ENCODE results near the gene CDK18. TPM values are rescaled to one million over a fixed set of nuclear protein-coding genes. Genes with fewer than 3 reads are reported as not detected.

The CDK18 gene
- total RNA-seq, 2 donors from 2014 or later: 0.28 to 0.71 TPM

DNA sequence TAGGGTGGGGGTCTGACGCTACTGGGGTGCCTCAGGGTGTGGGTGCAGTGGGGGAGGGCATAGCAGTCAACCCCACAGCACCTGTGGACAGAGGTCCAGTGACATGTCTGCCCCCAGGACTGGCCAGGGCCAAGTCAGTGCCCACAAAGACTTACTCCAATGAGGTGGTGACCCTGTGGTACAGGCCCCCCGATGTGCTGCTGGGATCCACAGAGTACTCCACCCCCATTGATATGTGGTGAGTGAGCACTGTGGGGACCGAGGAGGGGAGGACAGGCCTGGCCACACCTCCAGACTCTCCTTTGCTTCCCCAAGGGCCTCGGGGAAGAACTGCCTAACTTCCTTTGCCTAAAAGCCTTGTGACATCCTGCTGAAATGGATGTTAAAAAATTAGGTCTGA is 23.5 kb downstream of the CDK18 start:
- peaks cover 0 to 3% of the 10 kb centered on the region in 2 donors for H3K27me3 Mint-ChIP-seq
- DNase-seq (ENCODE audit: low spot score): no peak
- no peaks in the 10 kb centered on the region for H3K9me3 Mint-ChIP-seq
- no peak overlapping the region for H3K27ac Mint-ChIP-seq
- H3K36me3 Mint-ChIP-seq: no peaks in the 10 kb centered on the region
- no peak overlapping the region for H3K4me3 Mint-ChIP-seq
- ATAC-seq: no peak
- H3K4me1 Mint-ChIP-seq (ENCODE audit: low read depth in 2 of 2): peaks cover 4 to 7% of the 10 kb centered on the region in 2 donors

DNA sequence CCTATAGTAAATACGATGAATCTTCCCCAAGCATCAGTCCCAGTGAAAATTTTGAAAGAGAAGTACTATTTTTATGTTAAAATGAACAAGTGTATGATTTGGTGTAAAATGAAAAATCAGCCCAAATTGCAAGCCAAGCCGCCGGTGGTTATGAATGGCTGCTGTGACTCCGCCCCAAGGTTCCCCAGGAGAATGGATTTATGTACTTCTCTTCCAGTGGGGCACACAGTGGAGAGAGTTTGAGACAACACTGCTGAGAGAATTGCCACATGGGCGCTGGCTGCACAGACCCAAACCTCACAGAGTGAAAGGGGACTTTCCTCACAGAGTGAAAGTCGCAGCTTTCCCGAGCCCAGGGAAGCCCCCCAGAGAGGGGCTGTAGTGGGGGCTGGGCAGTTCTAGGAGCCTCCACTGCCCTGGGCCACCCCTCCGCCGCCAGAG is 24.0 kb downstream of the CDK18 start:
- Mint-ChIP-seq H3K36me3 (no peaks in the 10 kb centered on the region), H3K4me1 (ENCODE audit: low read depth in 2 of 2) (peaks cover 4 to 7% of the 10 kb centered on the region in 2 donors), H3K27me3 (peaks cover 0 to 3% of the 10 kb centered on the region in 2 donors), H3K27ac (no peak overlapping the region), H3K9me3 (no peaks in the 10 kb centered on the region), H3K4me3 (no peak overlapping the region)
- ATAC-seq (no peak), DNase-seq (ENCODE audit: low spot score) (no peak)

DNA sequence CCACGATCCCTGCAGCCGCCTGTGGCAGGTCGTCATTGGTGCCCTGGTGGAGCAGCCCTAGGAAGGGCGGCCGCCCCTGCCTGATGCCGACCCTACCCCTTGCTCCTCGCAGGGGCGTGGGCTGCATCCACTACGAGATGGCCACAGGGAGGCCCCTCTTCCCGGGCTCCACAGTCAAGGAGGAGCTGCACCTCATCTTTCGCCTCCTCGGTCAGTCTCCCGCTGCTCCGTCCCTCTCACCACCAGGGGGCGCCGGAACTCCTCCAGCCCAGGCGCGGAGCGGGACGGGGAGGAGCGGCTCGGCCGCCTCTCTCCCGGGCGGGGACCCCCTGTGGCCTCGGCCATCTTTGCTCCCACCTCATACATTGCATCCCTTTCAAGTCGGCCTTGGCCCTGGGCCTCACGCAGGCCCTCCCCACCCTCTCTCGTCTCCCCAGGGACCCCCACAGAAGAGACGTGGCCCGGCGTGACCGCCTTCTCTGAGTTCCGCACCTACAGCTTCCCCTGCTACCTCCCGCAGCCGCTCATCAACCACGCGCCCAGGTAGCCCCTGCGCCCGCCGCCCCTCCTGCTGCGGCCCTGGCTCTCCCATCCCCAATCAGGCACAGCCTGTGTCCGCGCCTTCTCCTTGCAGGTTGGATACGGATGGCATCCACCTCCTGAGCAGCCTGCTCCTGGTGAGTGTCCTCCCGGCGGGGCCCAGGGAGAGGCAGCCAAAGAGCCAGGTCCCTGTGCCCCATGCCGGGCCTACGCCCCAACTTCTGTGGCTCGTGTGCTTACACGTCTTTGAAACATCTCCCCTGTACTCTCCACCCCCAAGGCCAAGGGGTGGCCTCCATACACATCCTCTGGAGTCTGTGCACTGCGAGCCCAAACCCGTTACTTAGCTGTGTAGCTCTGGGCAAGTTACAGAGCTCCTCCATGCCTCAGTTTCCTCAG is 24.7 kb downstream of the CDK18 start:
- H3K27ac Mint-ChIP-seq: no peak overlapping the region
- H3K9me3 Mint-ChIP-seq: no peaks in the 10 kb centered on the region
- peaks cover 4 to 7% of the 10 kb centered on the region in 2 donors for H3K4me1 Mint-ChIP-seq (ENCODE audit: low read depth in 2 of 2)
- peak; percentile 75 to 83 for ATAC-seq
- peaks cover 0 to 3% of the 10 kb centered on the region in 2 donors for H3K27me3 Mint-ChIP-seq
- peak; percentile 69 for DNase-seq (ENCODE audit: low spot score)
- peak overlapping the region; percentile 45 for H3K4me3 Mint-ChIP-seq
- no peaks in the 10 kb centered on the region for H3K36me3 Mint-ChIP-seq

DNA sequence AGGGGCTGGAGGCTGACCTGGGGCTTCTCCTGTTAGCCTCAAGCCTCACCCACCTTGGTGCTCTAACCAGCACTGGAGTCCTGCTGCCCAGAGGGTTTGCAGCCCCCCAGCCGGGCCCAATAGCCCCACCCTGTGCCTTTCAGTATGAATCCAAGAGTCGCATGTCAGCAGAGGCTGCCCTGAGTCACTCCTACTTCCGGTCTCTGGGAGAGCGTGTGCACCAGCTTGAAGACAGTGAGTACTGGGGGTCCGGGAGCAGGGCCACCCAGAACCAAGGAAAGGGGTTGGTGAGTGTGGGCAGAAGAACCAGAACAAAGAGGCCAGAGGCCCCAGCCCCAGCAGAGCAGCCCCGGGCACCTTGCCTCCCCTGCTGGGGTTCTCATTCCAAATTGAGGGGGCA is 25.6 kb downstream of the CDK18 start:
- Mint-ChIP-seq H3K4me1 (ENCODE audit: low read depth in 2 of 2) (peaks cover 4 to 7% of the 10 kb centered on the region in 2 donors), H3K4me3 (no peak overlapping the region), H3K36me3 (no peaks in the 10 kb centered on the region), H3K27me3 (peaks cover 2 to 3% of the 10 kb centered on the region in 2 donors), H3K27ac (no peak overlapping the region), H3K9me3 (no peaks in the 10 kb centered on the region)
- ATAC-seq (no peak), DNase-seq (ENCODE audit: low spot score) (no peak)

DNA sequence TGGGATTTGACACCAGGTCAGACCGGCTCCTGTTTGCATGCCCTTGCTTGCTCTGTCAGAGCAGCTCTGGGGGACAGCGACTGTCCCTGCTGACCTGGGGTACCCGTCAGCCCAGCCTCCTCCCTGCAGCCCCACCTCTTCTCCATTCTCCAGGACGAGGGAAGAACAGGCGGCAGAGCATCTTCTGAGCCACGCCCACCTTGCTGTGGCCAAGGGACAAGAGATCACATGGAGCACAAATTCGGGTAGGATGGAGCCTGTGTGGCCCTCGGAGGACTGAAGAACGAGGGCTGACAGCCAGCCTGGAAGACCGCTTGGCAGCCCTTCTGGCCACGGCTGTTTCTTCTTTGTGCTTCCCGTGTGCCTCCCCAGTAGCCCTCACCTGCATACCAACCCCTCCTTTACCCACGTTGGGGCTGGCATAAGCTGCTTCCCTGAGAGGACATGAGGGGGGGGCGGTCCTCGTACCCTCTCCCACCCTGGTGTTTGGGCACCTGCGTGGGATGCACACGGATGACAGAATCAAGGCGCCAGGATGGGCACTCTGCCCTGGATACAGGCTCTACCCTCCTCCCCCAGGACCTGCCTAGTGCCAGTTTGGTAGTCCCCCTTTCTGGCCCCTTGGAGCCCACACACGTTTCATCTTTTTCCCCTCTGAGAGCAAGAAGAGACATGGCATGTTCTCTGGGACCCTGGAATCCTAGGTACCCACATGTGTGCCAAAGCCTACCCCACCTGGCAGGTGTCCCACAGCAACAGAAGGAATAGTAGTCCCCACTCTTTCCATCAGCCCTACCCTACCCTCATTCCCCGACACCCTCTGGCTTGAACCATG is 26.9 kb downstream of the CDK18 start:
- ATAC-seq (no peak), DNase-seq (ENCODE audit: low spot score) (no peak)
- no peak overlapping the region for H3K27ac Mint-ChIP-seq
- peaks cover 4 to 7% of the 10 kb centered on the region in 2 donors for H3K4me1 Mint-ChIP-seq (ENCODE audit: low read depth in 2 of 2)
- no peaks in the 10 kb centered on the region for H3K36me3 Mint-ChIP-seq
- H3K9me3 Mint-ChIP-seq: no peaks in the 10 kb centered on the region
- H3K4me3 Mint-ChIP-seq: no peak overlapping the region
- H3K27me3 Mint-ChIP-seq: peaks cover 8 to 13% of the 10 kb centered on the region in 2 donors

DNA sequence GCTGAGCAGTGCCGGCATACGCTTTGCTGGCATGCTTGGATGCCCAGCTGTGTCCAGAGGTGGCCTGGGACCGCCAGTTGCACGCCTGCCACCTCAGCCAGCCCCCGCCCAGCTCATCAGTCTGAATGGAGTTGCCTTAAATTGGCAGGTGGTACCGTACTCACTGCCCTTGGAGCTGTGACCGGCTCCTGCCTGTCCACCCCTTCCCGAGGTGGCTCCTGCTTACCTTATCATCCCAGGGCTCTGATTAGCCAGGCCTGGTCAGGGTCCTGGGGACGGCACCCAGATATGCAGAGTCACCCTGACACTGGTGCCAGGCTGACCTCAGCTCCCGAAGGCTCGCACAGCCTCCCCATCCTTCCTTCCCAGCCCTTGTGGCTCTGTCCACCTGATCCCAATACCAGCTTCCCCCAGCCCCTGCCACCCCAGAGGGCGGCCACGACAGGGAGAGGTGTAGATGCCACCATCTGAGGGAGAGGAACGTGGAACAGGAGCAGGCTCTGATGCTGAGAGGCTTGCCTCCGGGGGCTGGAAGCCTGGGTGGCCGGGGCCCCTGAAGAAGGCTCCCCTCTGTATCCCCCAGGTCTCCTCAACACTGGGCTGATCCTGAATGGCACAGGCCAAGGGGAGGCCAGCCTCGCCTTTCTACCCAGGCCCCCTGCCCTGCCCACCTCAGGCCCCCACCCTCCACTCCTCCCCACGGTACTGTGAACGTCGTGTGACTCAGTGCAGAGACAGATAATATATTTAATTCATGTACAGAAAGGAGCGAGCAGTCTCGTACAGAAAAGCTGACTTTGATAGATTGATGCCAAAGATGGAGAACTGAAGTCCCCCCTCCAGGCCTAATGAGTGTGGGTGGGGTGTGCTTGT is 27.8 kb downstream of the CDK18 start:
- Mint-ChIP-seq H3K9me3 (no peaks in the 10 kb centered on the region), H3K4me1 (ENCODE audit: low read depth in 2 of 2) (peaks cover 4 to 7% of the 10 kb centered on the region in 2 donors), H3K27ac (no peak overlapping the region), H3K27me3 (peaks cover 9 to 20% of the 10 kb centered on the region in 2 donors), H3K4me3 (no peak overlapping the region), H3K36me3 (no peaks in the 10 kb centered on the region)
- DNase-seq (ENCODE audit: low spot score): no peak
- ATAC-seq: no peak

DNA sequence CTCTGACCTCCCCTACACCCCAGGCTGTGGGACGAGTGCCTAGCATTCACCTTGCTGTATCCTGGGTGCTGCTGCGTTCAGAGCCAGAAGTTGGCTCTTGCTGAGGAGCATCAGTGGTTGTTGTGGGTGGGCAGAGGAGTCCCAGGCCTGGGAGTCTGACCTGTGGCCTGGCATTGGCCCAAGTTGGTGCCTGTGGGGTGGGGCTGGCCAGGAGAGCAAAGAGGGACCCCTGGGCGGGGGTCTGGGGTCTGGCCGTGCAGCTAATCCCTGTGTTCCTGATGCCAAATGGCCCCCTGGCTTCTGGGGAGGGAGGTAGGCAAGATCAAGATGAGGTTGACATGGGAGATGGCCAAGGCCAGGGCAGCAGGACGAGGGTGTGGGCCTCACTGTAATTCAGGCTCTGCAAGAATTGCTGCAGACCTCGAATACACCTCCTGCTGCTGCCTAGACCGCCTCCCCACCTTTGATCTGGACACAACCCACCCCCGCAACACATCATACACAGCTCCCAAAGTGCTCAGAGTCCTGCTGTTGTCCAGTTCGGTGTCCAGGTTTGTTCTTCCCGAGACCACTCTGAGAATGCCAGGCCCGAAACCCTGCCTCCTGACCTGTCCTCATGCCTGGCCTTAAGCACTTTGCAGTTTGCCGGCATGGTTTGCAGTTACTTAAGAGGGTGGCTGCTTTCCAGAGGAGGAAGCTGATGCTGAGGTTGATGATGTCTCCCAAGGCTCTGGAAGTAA is 28.7 kb downstream of the CDK18 start:
- Mint-ChIP-seq H3K36me3 (no peaks in the 10 kb centered on the region), H3K4me3 (no peak overlapping the region), H3K27me3 (peaks cover 10 to 23% of the 10 kb centered on the region in 2 donors), H3K9me3 (no peaks in the 10 kb centered on the region), H3K27ac (no peak overlapping the region), H3K4me1 (ENCODE audit: low read depth in 2 of 2) (peaks cover 4 to 7% of the 10 kb centered on the region in 2 donors)
- DNase-seq (ENCODE audit: low spot score) (no peak), ATAC-seq (no peak)

DNA sequence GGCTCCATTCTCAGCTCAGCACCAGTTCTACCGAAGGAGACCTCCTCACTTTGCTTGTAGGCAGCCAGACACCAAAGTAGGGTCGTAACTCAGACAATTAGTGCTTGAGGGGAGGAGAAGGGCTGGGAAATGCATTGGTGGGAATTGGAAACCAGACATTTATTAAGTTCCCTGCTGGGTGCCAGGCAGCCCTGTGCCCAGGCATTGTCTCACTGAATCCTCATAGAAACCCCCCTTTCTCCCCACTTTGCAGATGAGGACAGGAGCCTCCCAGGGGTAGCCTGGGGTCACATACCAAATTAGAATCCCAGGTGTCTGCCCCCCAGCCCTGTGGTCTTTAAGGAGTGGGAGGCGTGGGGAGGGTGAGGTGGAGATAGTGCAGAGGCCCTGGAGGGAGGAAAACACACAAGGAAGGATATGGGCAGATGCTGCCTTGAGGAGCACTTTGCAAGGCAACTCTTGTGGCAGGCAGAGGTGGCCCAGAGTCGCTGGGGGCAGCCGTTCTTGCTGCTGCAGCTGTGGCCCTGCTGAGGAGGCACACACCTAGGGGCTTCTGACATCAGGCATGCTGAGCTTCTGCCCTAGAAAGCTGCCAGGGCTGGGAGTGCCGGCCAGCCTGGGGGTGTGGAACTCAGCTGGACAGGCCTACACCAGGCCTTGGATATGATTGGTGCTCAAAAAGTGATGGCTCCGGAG is 29.4 kb downstream of the CDK18 start:
- peaks cover 4 to 7% of the 10 kb centered on the region in 2 donors for H3K4me1 Mint-ChIP-seq (ENCODE audit: low read depth in 2 of 2)
- no peak for DNase-seq (ENCODE audit: low spot score)

DNA sequence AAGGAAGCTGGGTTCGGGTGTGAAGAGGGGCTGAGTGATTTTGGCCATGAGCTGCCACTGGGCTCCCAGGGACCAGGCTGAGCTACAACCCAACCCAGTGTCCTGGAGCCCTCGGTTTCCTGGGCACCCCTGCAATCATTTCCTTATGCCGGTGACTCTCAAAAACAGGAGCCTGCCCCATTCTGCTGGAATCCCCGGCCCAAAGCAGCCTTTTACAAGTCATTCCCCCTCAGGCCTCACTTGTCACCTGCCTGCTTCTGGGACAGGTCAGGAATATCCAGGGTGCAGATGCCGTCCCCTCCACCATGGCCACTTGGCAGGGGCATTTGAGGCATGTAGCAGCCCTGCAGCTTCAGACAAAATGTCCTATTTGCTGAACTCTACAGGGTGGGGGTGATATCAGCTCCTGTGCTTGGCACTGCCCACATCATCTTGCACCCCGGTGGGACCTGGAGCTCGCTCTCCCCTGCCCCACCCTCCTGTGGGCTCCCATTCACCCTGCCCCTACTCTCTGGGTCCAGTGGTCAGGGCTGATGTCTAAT is 30.0 kb downstream of the CDK18 start:
- Mint-ChIP-seq H3K4me1 (ENCODE audit: low read depth in 2 of 2) (peaks cover 2 to 5% of the 10 kb centered on the region in 2 donors), H3K9me3 (no peaks in the 10 kb centered on the region), H3K4me3 (no peak overlapping the region), H3K27me3 (peaks cover 9 to 23% of the 10 kb centered on the region in 2 donors), H3K27ac (no peak overlapping the region), H3K36me3 (no peaks in the 10 kb centered on the region)
- DNase-seq (ENCODE audit: low spot score) (no peak), ATAC-seq (no peak)

More for the DNA sequence above, 29.4 kb downstream of the CDK18 start:
- Mint-ChIP-seq H3K9me3 (no peaks in the 10 kb centered on the region), H3K27ac (no peak overlapping the region), H3K4me3 (no peak overlapping the region), H3K36me3 (no peaks in the 10 kb centered on the region), H3K27me3 (peaks cover 10 to 23% of the 10 kb centered on the region in 2 donors)
- no peak for ATAC-seq

DNA sequence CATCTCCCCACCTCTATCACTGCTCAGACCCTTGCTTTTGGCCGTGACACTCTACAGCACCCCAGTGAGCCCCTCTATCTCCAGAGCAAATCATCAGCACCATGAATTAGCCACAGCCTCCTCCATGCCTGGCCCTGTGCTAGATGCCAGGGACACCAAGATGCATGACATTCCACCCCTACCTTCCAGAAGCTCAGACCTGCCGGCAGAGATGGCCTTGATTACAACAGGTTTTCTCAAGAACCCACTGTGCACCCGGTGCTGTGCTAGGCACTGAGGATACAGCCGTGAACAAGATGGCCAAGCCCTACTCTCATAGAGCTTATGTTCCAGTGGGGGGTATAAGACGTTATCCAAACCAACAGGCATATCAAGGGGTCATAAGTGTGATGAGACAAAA is 30.6 kb downstream of the CDK18 start:
- no peaks in the 10 kb centered on the region for H3K4me1 Mint-ChIP-seq (ENCODE audit: low read depth in 2 of 2)
- H3K9me3 Mint-ChIP-seq: no peaks in the 10 kb centered on the region
- no peak overlapping the region for H3K27ac Mint-ChIP-seq
- H3K36me3 Mint-ChIP-seq: no peaks in the 10 kb centered on the region
- no peak overlapping the region for H3K4me3 Mint-ChIP-seq
- H3K27me3 Mint-ChIP-seq: peaks cover 6 to 23% of the 10 kb centered on the region in 2 donors
- ATAC-seq: no peak
- DNase-seq (ENCODE audit: low spot score): no peak

DNA sequence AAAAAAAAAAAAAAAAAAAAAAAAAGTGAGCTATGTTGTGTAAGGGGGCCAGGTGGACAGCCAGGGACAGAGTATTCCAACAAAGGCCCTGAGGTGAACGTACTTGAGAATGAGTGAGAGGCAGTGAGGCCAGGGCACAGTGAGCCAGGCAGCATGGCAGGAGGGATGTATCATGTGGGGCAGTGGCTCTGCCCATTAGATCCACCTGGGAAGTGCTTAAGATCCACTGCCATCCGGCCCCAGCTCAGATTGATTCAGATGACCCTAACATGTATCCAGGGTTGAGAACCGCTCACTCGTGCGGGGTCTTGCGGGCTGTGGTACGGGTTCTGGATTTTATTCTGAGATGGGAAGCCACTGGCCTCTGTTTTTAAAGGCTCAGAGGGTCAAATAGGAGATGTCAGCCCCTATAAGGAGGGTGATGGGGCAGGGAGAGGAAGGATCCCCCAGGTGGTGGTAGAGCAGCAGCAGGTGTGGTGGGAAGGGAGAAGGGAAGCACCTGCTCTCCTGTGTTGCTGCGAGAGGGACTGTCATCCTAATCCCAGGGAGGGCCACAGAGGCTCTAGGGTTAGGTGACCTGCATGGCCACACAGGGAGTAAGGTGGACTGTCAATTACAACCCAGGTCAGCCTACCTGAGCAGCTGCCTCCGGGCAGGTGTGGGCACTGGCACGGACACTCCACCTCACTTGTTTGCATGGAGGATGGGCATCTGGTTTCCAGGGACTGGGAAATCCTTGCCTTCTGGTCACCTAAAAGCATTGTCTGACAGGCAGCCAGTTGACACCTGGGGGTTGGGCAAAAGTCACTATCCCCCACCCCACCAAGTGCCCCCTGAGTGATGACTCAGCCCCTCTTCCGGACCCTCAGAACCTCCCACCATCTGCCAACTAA is 31.6 kb downstream of the CDK18 start:
- Mint-ChIP-seq H3K4me3 (no peak overlapping the region), H3K9me3 (no peaks in the 10 kb centered on the region), H3K27me3 (peaks cover 6 to 23% of the 10 kb centered on the region in 2 donors), H3K27ac (no peak overlapping the region), H3K4me1 (ENCODE audit: low read depth in 2 of 2) (no peaks in the 10 kb centered on the region), H3K36me3 (no peaks in the 10 kb centered on the region)
- ATAC-seq: no peak
- DNase-seq (ENCODE audit: low spot score): peak; percentile 56

Measured in natural killer cell treated with Interleukin-12 subunit alpha and Interleukin-12 subunit beta and Interleukin-15 and Interleukin-18, amount 100 ng/mL, for 72 hours (primary cell).